Suprapubic skin (tissue), 3 donors: ENCODE measurements around the gene C9orf85.

Experiments
- CTCF ChIP-seq, 2 donors: fragments of 200-600 bp in 1 of 2; fragments of 450-650 bp in 1 of 2; sonication (generic) in 1 of 2; IDR thresholded peaks; one replicate each; pipeline ENCODE4 v1.5.1; 2016 to 2019; ENCODE audit warnings: antibody characterized with exemption in 2 of 2, mild to moderate bottlenecking in 1 of 2, moderate library complexity in 1 of 2
- EP300 ChIP-seq: sonication (generic); formaldehyde crosslinking; IDR thresholded peaks from one replicate; pipeline ENCODE4 v1.6.1; 2017; ENCODE audit warnings: antibody characterized with exemption

- TF ChIP-seq EP300 (no peak), CTCF (IDR thresholded peaks at IDR 0.05) (no peak)
Observed at GRCh38 chr9:71977003-71977402, 65.6 kb downstream of the C9orf85 start.
